Measurements from ENCODE around the gene RCOR2.

GRCh38 chr11:63941901-63942300, 24.9 kb upstream of the RCOR2 start:
- TF ChIP-seq CTCF (IDR thresholded peaks at IDR 0.05) (no peak), POLR2A (IDR thresholded peaks at IDR 0.05; ENCODE audit: low read depth) (no peak), POLR2AphosphoS5 (IDR thresholded peaks at IDR 0.05) (no peak)

Measured in esophagus muscularis mucosa (tissue), 3 donors.